H9 (cell line): ENCODE measurements around the gene MSMB. TPM values are rescaled to one million over a fixed set of nuclear protein-coding genes. Genes with fewer than 3 reads are reported as not detected.
"Not testable (repeated sequence)": the region's sequence is repeated elsewhere in the genome, so short reads cannot be mapped to it uniquely, and the experiment has no call there.

Source experiments
- DNase-seq: peaks from one replicate; pipeline ENCODE4 v3.0.0-alpha.2; 2017
- H2AFZ ChIP-seq: one replicate; pipeline ENCODE4 v1.6.1; 2013; ENCODE audit warnings: mild to moderate bottlenecking, low read length, control low read depth, moderate library complexity
- H2AK5ac ChIP-seq: 2 replicates; pipeline ENCODE4 v1.6.1; 2013; ENCODE audit warnings: low read length, control low read depth, mixed read lengths; ENCODE audit not compliant: insufficient read length
- H2BK120ac ChIP-seq: one replicate; pipeline ENCODE4 v1.6.1; 2013; ENCODE audit warnings: low read depth, mild to moderate bottlenecking, low read length, control low read depth, inconsistent platforms; ENCODE audit not compliant: poor library complexity, severe bottlenecking
- H2BK12ac ChIP-seq: 2 replicates; pipeline ENCODE4 v1.6.1; 2013; ENCODE audit warnings: low read length, control low read depth, mixed read lengths, low read depth; ENCODE audit not compliant: insufficient read length
- H2BK15ac ChIP-seq: 2 replicates; pipeline ENCODE4 v1.6.1; 2013; ENCODE audit warnings: low read depth, low read length, control low read depth
- H2BK20ac ChIP-seq: one replicate; pipeline ENCODE4 v1.6.1; 2013; ENCODE audit warnings: low read depth, mild to moderate bottlenecking, low read length, control low read depth, inconsistent platforms; ENCODE audit not compliant: poor library complexity, severe bottlenecking
- H2BK5ac ChIP-seq: 2 replicates; pipeline ENCODE4 v1.6.1; 2013; ENCODE audit warnings: low read length, control low read depth, mixed read lengths; ENCODE audit not compliant: insufficient read length
- H3K14ac ChIP-seq: 2 replicates; pipeline ENCODE4 v1.6.1; 2013; ENCODE audit warnings: low read length, control low read depth; ENCODE audit not compliant: insufficient read depth
- H3K18ac ChIP-seq: 2 replicates; pipeline ENCODE4 v1.6.1; 2013; ENCODE audit warnings: low read depth, mild to moderate bottlenecking, mixed read lengths, low read length, control low read depth; ENCODE audit not compliant: insufficient read length
- H3K23ac ChIP-seq: 2 replicates; pipeline ENCODE4 v1.6.1; 2013; ENCODE audit warnings: low read length, control low read depth, mixed read lengths, low read depth; ENCODE audit not compliant: insufficient read length
- H3K23me2 ChIP-seq: 2 replicates; pipeline ENCODE4 v1.6.1; 2013; ENCODE audit warnings: low read depth, mild to moderate bottlenecking, mixed read lengths, low read length, control low read depth; ENCODE audit not compliant: insufficient read length, poor library complexity, severe bottlenecking
- H3K27ac ChIP-seq: 2 replicates; pipeline ENCODE4 v1.5.1; 2013; ENCODE audit warnings: low read length, control low read depth, mixed read lengths, low read depth; ENCODE audit not compliant: insufficient read length
- H3K27me3 ChIP-seq: 2 replicates; pipeline ENCODE4 v1.6.1; 2013; ENCODE audit warnings: low read length, control low read depth, inconsistent platforms; ENCODE audit not compliant: insufficient read depth
- H3K4ac ChIP-seq: 2 replicates; pipeline ENCODE4 v1.6.1; 2013; ENCODE audit warnings: low read depth, mild to moderate bottlenecking, control low read depth, inconsistent platforms, low read length, moderate library complexity
- H3K4me1 ChIP-seq: 2 replicates; pipeline ENCODE4 v1.6.1; 2013; ENCODE audit warnings: low read length, control low read depth, inconsistent platforms; ENCODE audit not compliant: insufficient read depth
- H3K4me2 ChIP-seq: 2 replicates; pipeline ENCODE4 v1.6.1; 2013; ENCODE audit warnings: low read length, control low read depth, mixed read lengths; ENCODE audit not compliant: insufficient read length, insufficient read depth
- H3K56ac ChIP-seq: 2 replicates; pipeline ENCODE4 v1.6.1; 2013; ENCODE audit warnings: low read depth, mild to moderate bottlenecking, mixed read lengths, low read length, control low read depth; ENCODE audit not compliant: insufficient read length
- H3K79me1 ChIP-seq: 2 replicates; pipeline ENCODE4 v1.6.1; 2013; ENCODE audit warnings: low read depth, mild to moderate bottlenecking, moderate library complexity, low read length, control low read depth, inconsistent platforms; ENCODE audit not compliant: insufficient read depth, poor library complexity, severe bottlenecking
- H3K79me2 ChIP-seq: 2 replicates; pipeline ENCODE4 v1.6.1; 2013; ENCODE audit warnings: low read length, control low read depth, inconsistent platforms; ENCODE audit not compliant: insufficient read depth
- H3K9ac ChIP-seq: 2 replicates; pipeline ENCODE4 v1.6.1; 2013; ENCODE audit warnings: low read length, control low read depth, mixed read lengths; ENCODE audit not compliant: insufficient read length; ENCODE audit errors: extremely low read depth
- H3K9me3 ChIP-seq: one replicate; pipeline ENCODE4 v1.6.1; 2013; ENCODE audit warnings: low read depth, low read length, inconsistent platforms; ENCODE audit not compliant: control insufficient read depth
- H3T11ph ChIP-seq: one replicate; pipeline ENCODE4 v1.6.1; 2013; ENCODE audit warnings: mild to moderate bottlenecking, low read length, control low read depth, inconsistent platforms
- H4K20me1 ChIP-seq: one replicate; pipeline ENCODE4 v1.6.1; 2013; ENCODE audit not compliant: control insufficient read depth, insufficient read length, insufficient read depth
- H4K5ac ChIP-seq: 2 replicates; pipeline ENCODE4 v1.6.1; 2013; ENCODE audit warnings: low read depth, mild to moderate bottlenecking, mixed read lengths, low read length, control low read depth; ENCODE audit not compliant: insufficient read length
- H4K8ac ChIP-seq: replicated peaks from 2 replicates; pipeline ENCODE4 v1.6.1; 2013; ENCODE audit warnings: low read length, control low read depth, mixed read lengths, low read depth; ENCODE audit not compliant: insufficient read length
- H4K91ac ChIP-seq: 2 replicates; pipeline ENCODE4 v1.6.1; 2013; ENCODE audit warnings: low read depth, mild to moderate bottlenecking, moderate library complexity, mixed read lengths, low read length, control low read depth; ENCODE audit not compliant: insufficient read length
- H3K27ac Mint-ChIP-seq, 3 experiments: 2 replicates in 2 of 3; 3 replicates in 1 of 3; pipeline ENCODE4 v1.8.0; 2020 to 2021; ENCODE audit warnings: mixed read lengths in 3 of 3, mild to moderate bottlenecking in 1 of 3, moderate library complexity in 1 of 3
- H3K27me3 Mint-ChIP-seq: 2 replicates; pipeline ENCODE4 v1.8.0; 2021; ENCODE audit warnings: low read depth, mild to moderate bottlenecking, moderate library complexity, mixed read lengths
- H3K36me3 Mint-ChIP-seq, 3 experiments: 2 replicates in 2 of 3; 3 replicates in 1 of 3; pipeline ENCODE4 v1.8.0; 2020 to 2021; ENCODE audit warnings: low read depth in 3 of 3, mixed read lengths in 3 of 3; ENCODE audit not compliant: insufficient read depth in 1 of 3
- H3K4me1 Mint-ChIP-seq, 2 experiments: 2 replicates each; pipeline ENCODE4 v1.8.0; 2020; ENCODE audit warnings: mixed read lengths in 2 of 2
- H3K4me3 Mint-ChIP-seq, 2 experiments: 2 replicates in 1 of 2; 3 replicates in 1 of 2; pipeline ENCODE4 v1.8.0; 2020 to 2021; ENCODE audit warnings: mild to moderate bottlenecking in 2 of 2, mixed read lengths in 2 of 2, moderate library complexity in 1 of 2
- H3K9me3 Mint-ChIP-seq, 2 experiments: 2 replicates in 1 of 2; 3 replicates in 1 of 2; pipeline ENCODE4 v1.8.0; 2020; ENCODE audit warnings: mild to moderate bottlenecking in 2 of 2, mixed read lengths in 2 of 2, moderate library complexity in 1 of 2
- WGBS: extraction: QIAGEN DNeasy Blood & Tissue Kit; methylation state at CpG from one replicate; pipeline ENCODE4 v1.1.7; 2013; ENCODE audit warnings: missing lambda C conversion rate, low lambda C conversion rate, mixed read lengths; ENCODE audit not compliant: insufficient read length; ENCODE audit errors: extremely low coverage; 5-methylcytosine and 5-hydroxymethylcytosine counted together
- total RNA-seq: library from RNA; stranded (reverse); gene quantifications from 2 replicates; pipeline ENCODE4 v1.2.1, GENCODE V29; 2021

MSMB gene
- total RNA-seq, 1 experiment from 2014 or later: not detected

DNA sequence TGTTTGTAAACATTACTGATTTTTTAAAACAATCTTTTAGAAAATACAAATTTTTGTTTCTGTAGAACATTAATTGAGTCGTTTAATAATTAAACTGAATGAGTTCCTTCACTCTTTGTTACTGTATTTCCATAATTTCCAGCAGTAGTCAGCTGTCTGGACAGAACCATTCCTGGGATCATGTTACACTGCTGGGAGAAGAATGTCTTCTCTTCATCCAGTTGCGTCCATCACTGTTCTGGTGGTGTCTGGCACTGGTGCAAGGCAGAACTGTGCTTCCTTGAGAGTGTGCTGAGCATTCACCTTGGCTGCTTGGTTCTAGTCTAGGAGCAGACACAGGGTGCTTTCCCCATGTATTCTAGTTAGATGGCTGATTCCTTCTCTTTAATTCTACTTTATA is 61.6 kb downstream of the MSMB start:
- not testable (repeated sequence) for H3K79me1 ChIP-seq, H2AK5ac ChIP-seq, H3K23ac ChIP-seq, H3K56ac ChIP-seq, H4K91ac ChIP-seq, DNase-seq, H2BK120ac ChIP-seq, H2BK20ac ChIP-seq, H3K27ac ChIP-seq, H3K4me2 ChIP-seq, H4K5ac ChIP-seq, H2AFZ ChIP-seq, H3K4me1 Mint-ChIP-seq, H3K27me3 ChIP-seq, H3K14ac ChIP-seq, H2BK5ac ChIP-seq, H3K4me3 Mint-ChIP-seq, H3K18ac ChIP-seq, H3K27me3 Mint-ChIP-seq, H4K8ac ChIP-seq, H3K23me2 ChIP-seq, H3K4me1 ChIP-seq, H3T11ph ChIP-seq, H2BK15ac ChIP-seq, H3K79me2 ChIP-seq, H2BK12ac ChIP-seq, H3K9me3 Mint-ChIP-seq, H4K20me1 ChIP-seq, H3K9me3 ChIP-seq, H3K4ac ChIP-seq, H3K27ac Mint-ChIP-seq, H3K9ac ChIP-seq
- H3K36me3 Mint-ChIP-seq: peaks cover 9 to 38% (median 37%) of the 10 kb centered on the region in 3 experiments; a peak in 6 of 7 replicates
- whole genome bisulfite sequencing: no CpG with 5 or more reads among the region's 2 CpGs
